Measurements from ENCODE around the gene NKX6-2.

GRCh38 chr10:132739225-132739613 lies 46.7 kb downstream of the NKX6-2 start:
- no peak for TF ChIP-seq CTCF (IDR thresholded peaks at IDR 0.05)
- no peak for TF ChIP-seq POLR2A (IDR thresholded peaks at IDR 0.05)

Measured in esophagus squamous epithelium (tissue), 4 donors.